GM21423 (cell line): Measurements from ENCODE around the gene BCL2L13.

Experiments used
- ATAC-seq: cut with Tn5 transposase; IDR thresholded peaks from one replicate; pipeline ENCODE4 v1.9.1; 2021; ENCODE audit warnings: mild to moderate bottlenecking, moderate library complexity; ENCODE audit not compliant: unreplicated experiment

BCL2L13 gene

DNA sequence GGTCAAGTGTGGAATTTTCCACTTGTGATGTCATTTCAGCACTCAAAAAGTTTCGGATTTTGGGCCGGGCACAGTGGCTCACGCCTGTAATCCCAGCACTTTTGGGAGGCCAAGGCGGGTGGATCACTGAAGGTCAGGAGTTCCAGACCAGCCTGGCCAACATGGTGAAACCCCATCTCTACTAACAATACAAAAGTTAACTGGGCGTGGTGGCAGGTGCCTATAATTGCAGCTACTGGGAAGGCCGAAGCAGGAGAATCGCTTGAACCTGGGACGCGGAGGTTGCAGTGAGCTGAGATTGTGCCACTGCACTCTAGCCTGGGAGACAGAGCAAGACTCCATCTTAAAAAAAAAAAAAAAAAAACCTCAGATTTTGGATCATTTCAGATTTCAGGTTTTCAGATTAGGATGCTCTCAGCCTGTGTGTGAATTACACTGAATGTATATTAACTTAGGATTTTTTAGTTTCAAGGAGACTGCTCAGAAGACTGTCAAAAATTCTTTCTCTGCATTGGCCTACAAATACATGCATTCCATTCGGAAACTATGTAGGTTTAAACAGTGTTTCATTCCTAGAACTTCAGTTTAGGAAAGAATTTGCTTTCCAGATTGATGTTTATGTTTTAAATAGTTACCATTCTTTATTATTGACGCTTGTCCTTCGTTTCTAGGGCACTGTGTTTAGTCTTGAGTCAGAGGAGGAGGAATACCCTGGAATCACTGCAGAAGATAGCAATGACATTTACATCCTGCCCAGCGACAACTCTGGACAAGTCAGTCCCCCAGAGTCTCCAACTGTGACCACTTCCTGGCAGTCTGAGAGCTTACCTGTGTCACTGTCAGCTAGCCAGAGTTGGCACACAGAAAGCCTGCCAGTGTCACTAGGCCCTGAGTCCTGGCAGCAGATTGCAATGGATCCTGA is 87.7 kb downstream of the BCL2L13 start:
- no peak for ATAC-seq

- no peak for ATAC-seq
Observed at GRCh38 chr22:17726928-17727897, 88.7 kb downstream of the BCL2L13 start.

DNA sequence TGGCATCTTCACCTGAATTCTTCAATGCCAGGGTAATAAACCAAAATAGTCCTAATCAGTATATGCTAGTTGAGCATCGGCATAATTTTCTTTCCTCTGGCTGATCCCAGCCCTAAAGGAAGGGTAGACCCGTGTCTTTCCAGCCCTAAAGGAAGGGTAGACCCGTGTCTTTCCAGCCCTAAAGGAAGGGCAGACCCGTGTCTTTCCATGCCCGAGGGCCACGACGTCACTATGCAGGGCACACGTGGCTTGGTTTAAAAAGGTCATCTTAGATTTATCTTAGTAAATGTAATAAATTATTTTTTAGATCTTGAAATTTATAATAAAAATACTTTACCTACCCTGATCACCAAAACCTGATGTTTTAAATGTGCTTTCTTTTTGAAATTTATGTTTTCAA is 90.2 kb downstream of the BCL2L13 start:
- no peak for ATAC-seq

DNA sequence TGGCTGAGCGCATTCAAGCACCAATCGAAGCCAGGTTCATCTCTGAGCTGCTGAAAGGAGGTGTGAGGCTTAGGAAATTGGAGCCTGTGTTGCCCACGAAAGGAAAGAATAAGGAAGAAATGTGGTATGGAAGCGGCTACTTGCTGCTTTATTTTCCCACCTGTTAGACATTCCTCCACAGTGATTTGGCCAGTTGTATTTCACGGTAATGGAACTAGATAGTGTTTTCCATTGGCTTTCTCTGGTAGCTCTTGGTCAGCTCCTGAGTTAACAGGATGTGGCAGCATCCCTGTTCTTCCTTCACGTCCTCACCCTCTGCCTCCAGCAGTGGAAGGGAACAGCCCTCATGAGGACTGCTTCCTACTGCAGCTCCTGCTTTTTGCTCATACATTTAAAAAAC is 91.0 kb downstream of the BCL2L13 start:
- ATAC-seq, result no peak

- ATAC-seq, result no peak
Observed at GRCh38 chr22:17732251-17732854, 93.8 kb downstream of the BCL2L13 start.

DNA sequence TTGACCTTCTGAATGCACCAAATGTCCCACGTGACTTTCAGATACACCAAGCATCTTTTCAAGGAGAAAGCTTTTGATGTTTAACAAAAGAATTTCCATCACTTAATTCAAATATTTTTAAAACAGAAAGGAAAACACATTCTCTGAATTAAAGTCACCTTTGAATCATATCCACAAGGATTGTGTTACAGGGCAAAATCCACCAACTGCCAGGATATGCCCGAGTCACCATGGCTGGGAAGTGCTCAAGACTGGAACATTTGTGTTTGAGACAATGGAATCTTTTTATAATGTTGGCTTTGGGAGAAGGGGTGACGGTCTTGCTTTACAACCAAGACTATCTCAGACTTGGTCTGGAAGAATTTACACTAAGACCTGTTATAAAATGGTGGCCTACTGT is 94.9 kb downstream of the BCL2L13 start:
- ATAC-seq, result no peak

- ATAC-seq, result peak; percentile 55
Observed at GRCh38 chr22:17734187-17734586, 95.6 kb downstream of the BCL2L13 start.

GRCh38 chr22:17738386-17739128 is 100.0 kb downstream of the BCL2L13 start:
- no peak for ATAC-seq

DNA sequence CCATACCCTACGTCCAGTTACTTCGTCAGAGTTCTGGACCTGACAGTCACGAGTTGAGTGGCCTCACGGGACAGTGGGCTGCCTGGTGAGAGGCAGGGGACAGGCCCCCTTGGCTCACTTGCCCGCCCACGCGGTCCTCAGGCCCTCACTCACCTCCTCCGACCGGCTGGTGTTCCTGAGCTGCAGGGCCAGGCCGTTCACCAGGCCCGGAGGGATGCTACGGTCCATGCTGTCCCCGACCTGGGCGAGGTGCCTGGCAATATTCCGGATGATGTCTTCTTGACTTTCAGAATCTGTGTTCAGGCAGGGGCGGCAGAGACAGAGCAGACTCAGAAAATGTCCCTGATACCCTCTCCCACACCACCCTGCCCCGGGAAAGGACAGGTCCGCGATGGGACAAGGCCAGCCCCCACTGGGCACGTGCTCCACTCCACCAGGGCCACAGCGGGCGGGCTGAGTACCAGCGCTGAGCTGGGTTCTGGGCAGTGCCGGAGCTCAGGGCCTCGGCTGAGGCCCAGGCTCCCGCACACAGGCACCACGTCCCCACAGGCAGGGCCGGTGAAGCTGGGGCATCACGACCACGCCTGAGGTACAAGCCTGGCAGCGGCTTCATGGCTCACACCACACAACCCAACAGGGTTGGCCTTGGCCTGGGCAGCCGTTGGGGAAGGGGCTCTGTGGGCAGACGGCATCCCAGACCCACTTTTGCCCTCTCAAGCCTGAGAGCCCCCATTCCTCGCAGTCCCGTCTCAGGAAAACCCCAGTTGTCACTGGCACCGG is 100.8 kb downstream of the BCL2L13 start:
- no peak for ATAC-seq

GRCh38 chr22:17741866-17742526 is 103.4 kb downstream of the BCL2L13 start:
- ATAC-seq, result no peak

DNA sequence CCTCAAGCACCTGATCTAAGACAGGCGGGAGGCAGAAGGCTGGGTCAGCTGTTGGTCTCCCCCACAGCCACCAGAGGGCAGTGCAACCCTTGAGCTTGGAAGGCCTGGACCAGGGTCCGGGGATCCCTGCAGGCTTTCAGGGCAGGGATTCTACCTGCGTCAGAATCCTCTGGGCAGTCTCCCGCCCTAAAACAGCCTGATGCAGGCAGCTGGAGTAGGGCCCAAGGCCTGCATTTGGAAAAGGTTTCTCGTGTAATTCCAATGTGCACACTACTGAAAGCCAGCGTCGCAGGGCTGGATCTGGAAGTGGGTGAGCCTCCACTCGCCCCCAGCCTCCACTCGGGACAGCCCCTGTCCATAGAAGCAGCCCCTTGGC is 104.0 kb downstream of the BCL2L13 start:
- ATAC-seq, result no peak

GRCh38 chr22:17743661-17744411 is 105.3 kb downstream of the BCL2L13 start:
- no peak for ATAC-seq

- ATAC-seq, result no peak
Observed at GRCh38 chr22:17744430-17744829, 105.9 kb downstream of the BCL2L13 start.

- no peak for ATAC-seq
Observed at GRCh38 chr22:17746916-17747315, 108.4 kb downstream of the BCL2L13 start.

DNA sequence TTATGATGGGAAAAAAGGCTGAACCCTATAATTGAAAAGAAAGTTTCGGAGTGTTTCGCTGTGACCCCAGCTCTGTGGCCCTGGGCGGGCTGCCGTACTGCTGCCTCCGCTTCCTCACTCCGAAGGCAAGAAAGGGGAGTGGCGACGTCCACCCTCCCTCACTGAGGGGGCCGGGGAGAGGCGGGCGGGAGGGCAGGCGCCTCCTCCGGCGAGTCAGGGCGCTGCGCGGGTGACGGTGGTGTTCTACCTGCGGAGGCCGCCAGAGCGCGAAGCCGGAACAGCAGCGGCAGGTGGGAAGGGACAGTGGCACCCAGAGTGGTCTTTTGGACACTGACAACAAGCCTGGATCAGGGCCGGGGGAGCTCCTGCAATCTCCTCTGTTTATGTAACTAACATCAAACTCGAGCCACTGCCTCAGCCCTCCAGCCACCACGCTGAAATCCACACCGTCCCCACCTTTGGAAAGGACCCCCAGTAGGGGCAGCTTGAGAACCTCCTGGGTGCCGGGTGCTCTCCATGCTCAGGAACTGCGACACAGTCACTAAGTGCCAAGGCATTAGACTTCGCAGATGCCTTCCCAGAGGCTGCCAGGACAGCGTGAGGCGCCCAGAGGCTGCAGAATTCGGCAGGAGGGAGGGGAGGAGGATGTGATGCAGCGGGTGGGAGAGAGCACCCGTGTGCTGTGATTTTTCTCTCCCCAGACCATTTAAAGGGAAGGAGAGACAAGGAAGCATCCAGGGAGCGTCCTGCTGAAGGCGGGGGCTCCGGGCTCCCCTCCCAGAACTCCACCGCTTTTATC is 110.2 kb downstream of the BCL2L13 start:
- no peak for ATAC-seq

DNA sequence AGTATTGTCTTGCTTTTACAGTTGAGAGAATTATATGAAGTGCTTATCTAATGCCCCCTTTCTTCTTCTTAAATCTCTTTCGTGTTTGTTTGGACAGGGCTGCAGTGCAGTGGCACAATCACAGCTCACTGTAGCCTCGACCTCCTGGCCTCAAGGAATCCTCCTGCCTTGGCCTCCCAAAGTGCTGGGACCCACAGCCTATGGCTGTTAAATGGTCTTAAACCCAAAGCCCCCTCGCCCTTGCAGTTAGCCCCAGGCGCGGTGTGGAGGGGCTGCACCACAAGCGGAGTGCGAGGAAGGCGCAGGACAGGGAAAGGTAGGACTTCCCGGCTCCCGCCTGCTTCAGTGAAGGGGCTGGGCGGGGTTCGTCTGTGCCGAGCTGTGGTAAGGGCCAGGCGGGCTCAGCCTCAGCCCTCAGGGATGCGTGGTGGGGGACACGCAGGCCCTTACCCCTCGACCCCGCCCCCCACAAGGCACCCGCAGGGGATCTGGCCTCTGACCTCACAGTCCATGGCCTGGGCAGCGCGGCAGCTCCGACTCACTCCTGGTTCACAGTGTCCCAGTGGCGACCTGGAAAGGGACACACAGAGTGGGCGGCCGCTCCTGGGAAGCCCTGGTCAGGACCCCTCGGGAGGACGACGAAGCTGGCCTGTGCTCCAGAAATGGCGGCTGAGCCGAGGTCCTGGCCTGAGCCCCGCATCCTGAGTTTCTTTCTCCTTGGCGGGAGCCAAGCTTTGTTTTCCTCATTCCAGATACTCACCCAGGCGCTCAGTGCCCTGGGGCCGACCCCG is 111.2 kb downstream of the BCL2L13 start:
- ATAC-seq, result no peak

DNA sequence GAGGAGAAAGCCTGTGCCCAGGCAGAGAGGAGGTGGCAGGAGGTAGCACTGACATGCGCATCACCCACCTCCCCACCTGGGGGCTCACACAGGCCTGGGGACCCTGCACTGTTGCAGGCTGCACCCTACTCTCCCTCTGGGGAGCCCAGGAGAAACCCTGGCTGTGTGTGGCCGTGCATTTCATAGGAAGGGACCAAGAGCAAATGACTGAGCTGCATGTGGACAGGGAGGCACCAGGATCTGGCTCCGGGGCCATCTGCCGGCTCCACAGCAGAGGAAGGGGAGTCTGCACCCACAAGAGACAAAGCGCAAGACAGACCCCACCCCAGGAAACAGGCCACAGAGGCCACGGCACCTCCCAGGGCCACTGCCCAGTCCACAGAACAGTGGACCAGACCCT is 113.0 kb downstream of the BCL2L13 start:
- no peak for ATAC-seq
